Activated CD4-positive, CD25-positive, alpha-beta regulatory T cell treated with anti-CD3 and anti-CD28 coated beads, Interleukin-2, amount 50 U/mL, for 72 hours (primary cell): Measurements from ENCODE around the gene TM7SF3.
"Not testable (repeated sequence)": the region's sequence is repeated elsewhere in the genome, so short reads cannot be mapped to it uniquely, and the experiment has no call there.

Experiments
- DNase-seq: peaks from one replicate; pipeline ENCODE4 v3.0.0; 2021

Gene TM7SF3

DNA sequence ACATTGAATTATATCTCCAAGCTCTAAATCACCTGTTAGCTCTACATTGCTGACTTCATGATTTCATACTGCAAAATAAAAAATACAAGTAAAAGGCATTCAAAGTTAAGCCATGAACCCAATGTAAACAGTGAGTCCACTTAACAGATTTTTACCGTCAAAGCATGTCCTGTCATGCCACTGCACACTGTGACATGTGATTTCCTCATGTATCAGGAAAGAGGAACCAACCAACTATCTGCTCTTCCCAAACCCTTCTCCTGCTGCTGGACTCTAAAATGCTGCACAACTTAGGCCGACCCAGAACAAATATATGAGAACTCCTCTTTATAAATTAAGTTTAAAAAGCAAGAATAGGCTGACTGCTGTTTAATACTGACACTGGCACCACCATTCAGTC is 37.5 kb downstream of the TM7SF3 start:
- DNase-seq: no peak

DNA sequence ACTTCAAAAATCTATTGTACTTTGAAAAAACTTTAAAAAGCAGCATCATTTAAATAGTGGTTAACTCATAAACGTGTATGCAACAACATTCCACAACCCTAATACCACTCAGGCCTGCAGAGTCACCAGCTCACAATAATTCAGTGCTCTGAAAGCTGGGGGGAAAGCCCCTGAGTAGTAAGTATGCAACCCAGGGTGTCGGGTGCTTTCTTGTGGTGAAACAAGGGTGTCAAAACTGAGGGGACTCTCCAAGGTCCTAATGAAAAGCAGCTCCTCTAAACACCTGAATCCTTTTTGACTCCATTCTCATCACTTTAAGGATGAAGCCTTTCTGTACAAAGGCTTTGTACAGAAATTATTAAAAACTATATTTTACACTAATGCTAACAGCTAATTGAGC is 42.2 kb downstream of the TM7SF3 start:
- peak; percentile 60 for DNase-seq

DNA sequence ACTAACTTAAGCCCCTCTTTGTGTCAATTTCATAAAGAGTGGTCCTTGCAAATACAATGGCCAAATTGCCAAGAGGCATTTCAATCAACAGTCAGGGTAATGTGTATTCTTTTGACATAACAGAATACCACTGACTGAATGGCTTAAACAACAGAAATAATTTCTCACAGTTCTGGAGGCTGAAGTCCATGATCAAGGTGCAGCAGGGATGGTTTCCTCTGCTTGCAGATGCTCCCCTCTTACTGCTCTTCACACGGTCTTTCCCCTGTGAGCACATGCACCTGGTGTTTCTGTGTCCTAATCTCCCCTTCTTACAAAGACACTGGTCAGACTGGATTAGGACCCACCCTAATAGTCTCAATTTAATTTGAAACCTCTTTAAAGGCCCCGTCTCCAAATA is 44.0 kb downstream of the TM7SF3 start:
- no peak for DNase-seq

DNA sequence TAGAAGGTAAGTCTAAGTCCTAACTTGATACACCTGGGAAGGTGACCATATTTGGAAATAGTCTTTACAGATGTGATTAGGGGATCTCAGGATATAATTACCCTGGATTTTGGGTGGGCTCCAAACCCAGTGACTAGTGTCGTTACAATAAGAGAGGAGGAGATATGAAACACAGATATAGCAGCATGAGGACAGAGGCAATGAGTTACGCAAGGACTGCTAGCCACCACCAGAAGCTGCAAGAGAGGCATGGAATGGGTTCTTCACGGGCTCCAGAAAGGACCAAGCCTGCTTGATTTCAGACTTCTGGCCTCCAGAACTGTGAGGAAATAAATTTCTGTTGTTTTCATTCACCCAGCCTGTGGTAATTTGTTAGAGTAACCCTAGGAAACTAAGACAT is 47.3 kb downstream of the TM7SF3 start:
- DNase-seq: no peak

DNA sequence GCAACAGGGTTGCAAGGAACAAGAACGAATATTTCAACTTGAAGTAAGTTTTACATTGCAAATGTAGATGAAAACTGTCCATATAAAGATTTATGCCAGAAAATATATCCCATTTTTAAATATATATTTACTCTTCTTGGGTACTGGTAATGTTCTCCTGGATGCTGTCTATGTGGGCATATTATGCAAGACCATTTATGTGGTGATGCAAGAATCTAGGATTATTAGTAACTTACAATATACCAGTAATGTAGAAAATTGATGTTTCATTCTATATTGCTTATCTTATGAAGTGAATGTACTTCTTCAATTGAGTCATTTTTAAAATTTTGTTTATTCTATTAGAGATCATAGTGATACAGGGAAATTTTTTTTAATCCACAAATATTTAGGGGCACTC is 50.8 kb downstream of the TM7SF3 start:
- no peak for DNase-seq

DNA sequence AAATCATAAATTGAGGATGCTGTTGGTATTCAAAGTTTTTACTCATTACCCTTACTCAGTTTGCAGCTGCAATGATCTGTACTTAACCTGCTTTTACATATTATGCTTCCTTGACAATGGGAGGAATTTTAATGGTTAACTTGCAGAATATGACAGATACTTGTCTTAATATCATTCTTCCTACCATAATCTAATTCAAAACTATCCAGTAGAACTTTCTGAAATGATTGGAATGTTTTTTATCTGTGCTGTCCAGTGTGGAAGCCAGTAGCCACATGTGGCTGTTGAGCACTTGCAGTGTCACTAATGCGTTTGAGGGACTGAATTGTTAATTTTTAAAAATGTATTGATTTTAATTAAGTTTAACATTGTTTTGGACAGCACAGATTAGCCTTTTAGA is 52.4 kb downstream of the TM7SF3 start:
- no peak for DNase-seq

DNA sequence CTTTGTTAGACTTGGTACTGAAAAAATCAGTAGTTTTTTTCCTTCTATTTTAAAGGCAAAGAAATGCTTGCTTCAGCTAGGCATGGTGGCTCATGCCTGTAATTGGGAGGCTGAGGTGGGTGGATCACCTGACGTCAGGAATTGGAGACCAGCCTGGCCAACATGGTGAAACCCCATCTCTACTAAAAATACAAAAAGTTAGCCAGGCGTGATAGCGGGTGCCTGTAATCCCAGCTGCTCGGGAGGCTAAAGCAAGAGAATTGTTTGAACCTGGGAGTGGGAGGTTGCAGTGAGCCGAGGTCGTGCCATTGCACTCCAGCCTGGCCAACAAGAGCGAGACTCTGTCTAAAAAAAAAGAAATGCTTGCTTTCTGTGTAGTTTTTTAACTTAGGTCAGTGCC is 52.8 kb downstream of the TM7SF3 start:
- not testable (repeated sequence) for DNase-seq

DNA sequence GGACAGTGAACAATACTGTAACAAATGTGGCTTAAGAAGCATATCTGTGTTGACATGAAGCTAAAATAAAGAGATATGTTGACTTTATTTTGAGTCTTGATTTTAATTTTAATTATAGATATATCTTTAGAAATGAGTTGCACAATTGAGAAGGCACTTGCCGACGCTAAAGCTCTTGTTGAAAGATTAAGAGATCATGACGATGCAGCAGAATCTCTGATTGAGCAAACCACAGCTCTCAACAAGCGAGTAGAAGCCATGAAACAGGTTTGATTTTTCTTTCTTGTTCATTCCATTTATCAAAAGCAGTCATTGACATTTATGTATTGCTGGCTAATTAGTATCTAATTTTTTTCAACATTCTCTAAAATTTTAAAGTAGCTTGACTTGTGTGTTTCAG is 60.2 kb downstream of the TM7SF3 start:
- no peak for DNase-seq

DNA sequence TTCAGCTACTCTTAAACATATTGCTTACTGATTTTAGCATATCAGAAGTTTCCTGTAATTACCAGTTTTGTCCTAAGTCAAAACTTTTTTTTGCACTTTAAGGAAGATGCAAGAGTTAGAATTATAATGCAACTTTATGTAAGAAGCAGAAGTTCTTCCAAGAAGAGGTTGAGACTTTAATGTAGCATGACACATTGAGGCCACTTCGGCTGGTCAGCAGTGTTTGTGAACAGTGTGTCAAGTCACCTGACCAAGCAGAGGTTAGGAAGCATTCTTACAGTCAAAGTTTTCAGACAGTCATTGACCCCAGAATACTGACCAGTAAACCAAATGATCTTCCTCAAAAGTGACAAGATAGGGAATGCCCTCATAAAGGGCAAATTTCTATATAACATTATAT is 60.7 kb downstream of the TM7SF3 start:
- DNase-seq: no peak

DNA sequence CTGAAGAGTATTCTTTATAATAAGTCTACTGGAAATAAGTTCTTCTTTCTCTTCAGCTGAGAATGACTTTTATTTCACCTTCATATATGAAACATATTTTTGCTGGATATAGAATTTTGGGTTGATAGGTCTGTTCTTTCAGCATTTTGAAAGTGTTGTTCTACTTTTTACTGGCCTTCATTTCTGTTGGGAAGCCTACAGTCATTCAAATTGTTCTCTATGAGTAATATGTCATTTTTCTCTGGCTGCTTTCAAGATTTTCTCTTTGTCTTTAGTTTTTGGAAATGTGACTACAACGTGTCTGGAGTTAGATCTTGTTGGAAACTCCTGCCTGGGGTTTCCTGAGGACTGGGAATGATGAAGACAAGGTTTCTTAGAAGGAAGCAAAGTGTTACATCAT is 65.9 kb downstream of the TM7SF3 start:
- no peak for DNase-seq

DNA sequence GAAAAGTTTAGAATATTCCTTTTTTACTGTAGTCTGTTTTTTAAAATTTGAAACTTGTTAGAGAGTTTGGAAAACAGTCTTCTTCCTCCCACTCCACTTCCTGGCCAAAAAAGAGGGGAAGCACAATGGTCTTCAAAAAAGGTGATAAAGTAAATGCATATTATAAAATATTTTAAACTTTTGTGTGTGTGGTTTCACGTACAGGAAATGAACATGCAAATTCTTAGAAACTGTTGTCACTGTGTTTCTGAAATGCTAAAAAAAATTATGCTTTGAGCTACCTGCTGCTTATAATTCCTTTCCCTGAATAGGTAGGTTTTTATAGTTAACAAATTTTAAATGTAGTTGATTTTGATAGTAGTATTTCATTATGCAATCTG is 73.0 kb downstream of the TM7SF3 start:
- no peak for DNase-seq

DNA sequence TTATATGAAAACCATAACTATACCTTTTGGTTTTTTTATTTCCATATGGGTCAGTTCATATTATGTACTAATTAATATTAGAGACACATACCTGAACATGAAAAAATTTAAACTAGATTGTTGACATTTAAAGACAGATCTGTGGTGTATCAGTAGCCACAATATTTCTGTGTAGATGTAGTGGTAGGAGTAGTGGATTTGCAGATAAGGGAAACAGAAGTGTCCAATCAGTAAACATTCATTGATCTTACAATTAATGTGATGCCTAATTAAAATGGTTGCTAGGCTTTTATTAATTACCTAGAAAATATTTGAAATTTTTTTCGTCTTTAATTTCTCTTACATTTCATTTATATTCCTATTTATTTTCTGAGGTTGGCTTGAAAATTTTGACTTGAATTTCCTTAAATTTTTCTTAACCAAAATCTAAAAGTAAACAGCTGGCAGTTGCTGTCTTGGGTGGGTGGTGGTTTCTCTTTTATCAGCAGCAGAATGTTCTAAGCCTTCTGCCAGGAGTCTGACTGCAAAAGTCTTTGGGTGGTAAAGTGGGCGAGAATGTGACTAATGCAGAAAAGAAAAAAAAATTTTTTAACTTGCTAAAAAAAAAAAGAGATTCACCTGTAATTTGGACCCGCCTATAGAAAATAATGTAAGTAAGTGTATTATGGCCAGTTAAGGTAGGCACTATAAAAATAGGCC is 73.5 kb downstream of the TM7SF3 start:
- DNase-seq: no peak

DNA sequence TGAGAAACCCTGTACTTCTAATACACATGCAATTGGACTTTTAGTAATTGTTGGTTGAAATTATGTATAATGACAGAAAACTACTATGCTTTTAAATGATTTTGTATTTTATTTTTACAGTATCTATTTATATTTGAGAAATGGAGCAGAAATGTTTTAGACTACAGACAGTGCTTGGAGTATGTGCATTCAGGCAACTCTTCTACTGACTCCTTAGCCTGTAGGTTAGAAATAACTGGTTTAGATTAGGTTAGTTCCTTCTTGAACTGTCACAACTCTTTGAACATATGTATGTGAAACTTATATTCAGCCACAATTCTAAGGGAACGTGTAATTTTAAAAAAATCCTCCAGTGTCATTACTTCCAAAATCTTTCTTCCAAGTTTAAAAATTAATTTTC is 74.2 kb downstream of the TM7SF3 start:
- no peak for DNase-seq

DNA sequence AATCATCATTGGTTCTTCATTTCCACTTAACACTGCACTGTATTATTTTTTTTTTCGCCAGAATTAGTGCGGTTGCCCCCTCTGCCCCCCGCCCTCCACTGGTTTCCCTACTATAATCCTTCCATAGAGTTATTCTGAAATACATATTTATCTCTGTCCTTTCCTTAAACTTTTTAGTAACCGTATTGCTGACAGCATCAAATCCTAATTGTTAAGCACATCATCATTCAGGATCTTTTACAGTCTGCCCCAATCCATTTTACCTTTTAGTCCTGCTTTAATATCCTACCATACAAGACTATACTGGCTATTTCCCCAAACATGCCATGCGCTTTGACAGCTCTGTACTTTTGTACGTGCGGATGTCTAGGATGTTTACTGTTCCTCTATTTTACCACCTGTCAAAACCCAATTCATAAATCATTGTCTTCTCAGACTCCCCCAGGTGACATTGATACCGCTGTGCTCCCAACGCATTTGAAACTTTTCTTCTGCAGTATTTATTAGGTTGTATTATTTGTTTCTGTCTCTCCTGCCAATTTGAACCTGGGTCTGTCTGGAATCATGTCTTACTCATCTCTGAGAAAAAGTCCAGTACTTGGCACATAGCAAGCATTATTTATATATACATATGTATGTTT is 74.9 kb downstream of the TM7SF3 start:
- no peak for DNase-seq

DNA sequence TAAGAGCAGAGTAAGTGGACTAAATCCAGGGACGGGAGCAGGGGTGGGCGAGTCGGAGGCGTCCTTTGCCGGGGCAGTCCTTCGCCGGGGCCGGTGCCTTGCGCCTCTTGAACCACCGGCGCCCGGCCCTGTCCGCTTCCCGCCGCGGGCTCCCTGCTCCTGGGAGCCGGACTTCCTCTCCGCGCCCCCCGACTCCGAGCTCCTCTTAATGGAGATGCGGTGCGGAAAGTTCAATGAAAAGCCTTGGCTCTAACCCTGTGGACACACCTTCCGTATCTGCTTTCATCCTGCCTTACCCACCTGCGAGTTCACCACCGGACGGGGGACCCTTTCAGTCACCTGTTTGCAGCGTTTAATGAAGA is 75.5 kb downstream of the TM7SF3 start:
- DNase-seq: no peak

DNA sequence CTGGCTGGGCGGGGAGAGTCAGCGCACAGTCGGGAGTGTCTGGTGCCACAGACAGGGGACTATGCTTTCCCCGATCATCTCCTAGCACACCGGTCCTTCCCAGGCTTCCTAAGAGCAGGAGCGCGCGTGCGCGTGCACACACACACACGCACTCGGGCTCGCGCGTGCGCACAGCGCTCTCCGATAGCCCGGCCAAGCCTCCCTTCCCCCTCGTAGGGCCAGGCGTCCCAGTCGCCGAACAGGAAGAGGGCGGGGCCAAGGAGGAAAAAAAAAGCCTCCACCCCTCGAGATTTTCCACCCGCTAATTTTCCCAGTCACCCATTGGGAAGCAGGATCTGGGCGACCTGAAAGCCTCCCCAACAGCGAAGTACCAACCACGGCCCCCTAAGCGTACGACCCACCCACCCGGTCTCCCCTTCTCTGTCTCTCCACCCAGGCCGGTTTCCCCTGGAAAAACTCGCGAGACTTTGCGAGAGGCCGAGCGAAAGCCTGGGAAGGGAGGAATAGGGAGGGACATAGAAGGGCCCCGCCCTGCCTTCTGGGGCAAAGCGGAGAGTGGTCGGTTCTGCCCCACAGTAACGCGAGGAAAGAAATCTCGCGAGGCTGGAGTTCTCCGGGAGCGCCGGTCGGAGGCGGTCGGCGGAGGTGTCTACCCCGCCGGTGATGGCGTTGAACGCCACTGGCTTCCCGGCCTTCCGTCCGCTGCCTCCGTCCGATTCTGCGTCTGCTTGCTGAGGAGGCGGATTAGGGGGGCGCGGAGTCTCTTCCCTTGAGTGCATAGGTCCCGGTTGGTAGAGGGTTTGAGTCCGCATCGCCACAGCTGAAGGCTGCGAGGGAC is 76.1 kb downstream of the TM7SF3 start, which contains the start of the genes FGFR1OP2 and INTS13:
TSS of gene FGFR1OP2 (plus strand) at position 608 of the 838 bp plus-strand sequence. CDS start 15,689 bp downstream, outside the sequence.
TSS of gene INTS13 (minus strand) at position 119 of the 838 bp plus-strand sequence. CDS start 1,178 bp downstream, outside the sequence.
- DNase-seq: peak; percentile 96

DNA sequence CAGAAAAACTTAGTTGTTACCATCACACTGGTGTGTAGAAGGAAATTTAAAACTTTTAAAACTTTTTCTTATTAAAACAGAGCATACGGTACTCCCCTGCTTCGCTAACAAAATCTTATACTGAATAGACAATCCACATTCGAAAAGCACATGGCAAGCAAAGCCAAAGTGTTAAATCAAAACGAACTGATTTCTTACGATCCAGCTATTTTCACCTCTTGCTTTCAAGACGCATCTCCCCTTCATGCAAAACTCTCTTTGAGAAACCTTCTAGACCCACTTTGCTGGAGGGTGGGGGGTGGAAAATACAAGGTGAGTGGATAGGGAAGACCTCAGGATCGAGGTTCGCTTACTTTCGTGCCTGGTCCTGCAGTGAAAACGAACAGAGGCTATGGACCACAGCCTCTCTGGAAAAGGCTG is 76.7 kb downstream of the TM7SF3 start:
- no peak for DNase-seq

DNA sequence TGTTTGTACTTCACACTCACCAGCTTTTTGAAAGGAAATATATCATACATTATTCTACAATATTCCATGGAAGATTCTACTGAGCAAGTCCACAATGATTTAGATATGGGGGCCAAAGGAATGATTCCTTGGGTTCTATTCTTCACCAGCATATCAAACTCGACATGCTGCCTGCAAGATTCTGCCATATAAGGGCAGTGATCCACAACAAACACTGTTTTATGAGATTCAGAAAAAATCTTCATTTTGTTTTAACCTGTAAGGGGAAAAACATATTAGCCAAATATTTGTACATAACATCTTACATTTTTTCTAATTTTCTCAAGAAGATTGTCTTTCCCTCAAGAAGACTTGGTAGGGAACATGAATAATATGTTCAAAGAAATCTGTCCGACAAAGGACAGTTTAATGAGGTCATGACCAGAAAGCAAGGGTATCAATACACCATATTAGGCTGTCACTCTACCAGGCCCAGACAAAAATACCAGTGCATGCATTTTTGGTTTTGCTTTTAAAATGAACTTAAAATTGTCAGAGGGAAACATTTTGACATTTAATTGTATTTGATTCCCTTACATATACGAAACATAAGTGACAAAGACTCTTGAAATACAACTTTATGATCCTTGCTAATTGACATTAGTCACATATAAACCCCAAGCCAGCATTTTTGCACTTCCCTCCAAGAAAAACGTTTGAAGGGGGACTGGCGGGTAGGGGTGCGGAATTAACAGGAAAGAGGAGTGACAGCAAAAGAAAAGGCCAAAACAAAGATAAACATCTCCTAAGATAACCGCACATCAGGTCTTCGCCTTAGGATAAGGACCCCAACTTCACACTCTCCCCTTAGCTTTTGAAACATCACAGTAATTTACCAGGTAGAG is 77.4 kb downstream of the TM7SF3 start:
- DNase-seq: no peak

DNA sequence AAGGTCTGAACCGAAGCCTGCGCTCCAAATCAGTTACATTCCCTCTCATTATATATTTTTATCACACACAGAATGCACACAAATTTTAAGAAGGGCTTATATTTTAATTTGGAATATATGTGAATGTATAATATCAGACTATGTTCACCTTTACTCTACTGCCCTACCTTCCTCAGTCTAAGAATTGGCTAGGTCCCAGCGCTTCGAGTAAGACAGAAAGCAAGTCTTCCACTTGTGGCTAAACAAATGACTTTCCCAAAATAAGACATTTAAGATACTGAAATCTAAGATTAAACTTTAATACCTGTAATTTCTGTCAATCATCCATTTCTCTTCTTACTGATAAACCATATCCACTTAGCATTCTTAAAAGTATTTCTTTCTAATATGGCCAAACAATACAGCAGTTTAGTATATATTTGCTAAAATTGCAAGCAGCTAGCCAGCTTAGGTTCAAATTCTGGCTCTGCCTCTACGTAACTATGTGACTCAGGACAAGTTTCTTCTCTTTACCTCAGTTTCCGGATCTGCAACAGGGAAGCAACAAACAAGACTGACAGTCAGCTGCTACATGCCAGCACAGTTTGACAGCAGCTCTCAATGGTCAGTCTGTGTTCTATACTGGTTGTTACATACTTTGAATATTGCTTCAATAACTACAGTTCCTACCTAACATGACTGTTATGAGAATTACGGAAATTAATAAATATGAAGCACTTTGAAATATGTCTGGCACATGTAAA is 78.4 kb downstream of the TM7SF3 start:
- no peak for DNase-seq

DNA sequence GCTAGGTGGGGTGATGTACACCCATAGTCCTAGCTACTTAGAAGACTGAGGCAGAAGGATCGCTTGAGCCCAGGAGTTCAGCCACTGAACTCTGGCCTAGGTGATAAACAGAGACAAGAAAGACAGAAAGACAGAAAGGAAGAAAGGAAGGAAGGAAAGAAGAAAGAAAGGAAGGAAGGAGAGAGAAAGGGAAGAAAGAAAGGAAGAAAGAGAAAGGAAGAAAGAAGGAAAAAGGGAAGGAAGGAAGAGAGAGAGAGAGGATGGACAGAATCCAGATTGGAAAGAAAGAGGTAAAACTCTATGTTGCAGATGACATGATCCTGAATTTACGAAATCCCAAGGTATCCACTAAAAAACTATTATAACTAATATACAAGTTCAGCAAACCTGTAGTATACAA is 84.6 kb downstream of the TM7SF3 start:
- no peak for DNase-seq

DNA sequence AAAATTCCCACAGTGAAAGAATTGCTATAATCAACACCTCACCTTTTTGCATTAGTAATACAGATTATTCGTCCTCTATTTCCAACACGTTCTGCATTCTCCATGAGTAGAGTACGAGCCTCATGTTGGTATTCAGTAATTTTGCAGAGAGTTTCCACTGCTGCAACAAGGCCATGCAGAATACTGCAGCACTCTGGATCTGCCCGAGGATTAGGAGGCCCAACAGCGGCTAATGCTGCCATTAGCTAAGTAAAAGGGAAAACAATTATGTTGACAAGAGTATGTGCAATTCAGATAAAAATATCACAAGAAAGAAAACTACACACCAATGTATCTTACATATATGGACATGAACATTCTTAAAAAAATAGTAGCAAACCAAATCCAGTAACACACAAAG is 85.5 kb downstream of the TM7SF3 start:
- no peak for DNase-seq
